ENCODE measurements around the gene CCDC106. TPM values are rescaled to one million over a fixed set of nuclear protein-coding genes. Genes with fewer than 3 reads are reported as not detected.

CCDC106 gene
- 10 to 100 TPM in 1 of 4 donors, 1 to 10 TPM in 3; 1.8 to 24.1 (median 8.4) TPM for total RNA-seq

DNA sequence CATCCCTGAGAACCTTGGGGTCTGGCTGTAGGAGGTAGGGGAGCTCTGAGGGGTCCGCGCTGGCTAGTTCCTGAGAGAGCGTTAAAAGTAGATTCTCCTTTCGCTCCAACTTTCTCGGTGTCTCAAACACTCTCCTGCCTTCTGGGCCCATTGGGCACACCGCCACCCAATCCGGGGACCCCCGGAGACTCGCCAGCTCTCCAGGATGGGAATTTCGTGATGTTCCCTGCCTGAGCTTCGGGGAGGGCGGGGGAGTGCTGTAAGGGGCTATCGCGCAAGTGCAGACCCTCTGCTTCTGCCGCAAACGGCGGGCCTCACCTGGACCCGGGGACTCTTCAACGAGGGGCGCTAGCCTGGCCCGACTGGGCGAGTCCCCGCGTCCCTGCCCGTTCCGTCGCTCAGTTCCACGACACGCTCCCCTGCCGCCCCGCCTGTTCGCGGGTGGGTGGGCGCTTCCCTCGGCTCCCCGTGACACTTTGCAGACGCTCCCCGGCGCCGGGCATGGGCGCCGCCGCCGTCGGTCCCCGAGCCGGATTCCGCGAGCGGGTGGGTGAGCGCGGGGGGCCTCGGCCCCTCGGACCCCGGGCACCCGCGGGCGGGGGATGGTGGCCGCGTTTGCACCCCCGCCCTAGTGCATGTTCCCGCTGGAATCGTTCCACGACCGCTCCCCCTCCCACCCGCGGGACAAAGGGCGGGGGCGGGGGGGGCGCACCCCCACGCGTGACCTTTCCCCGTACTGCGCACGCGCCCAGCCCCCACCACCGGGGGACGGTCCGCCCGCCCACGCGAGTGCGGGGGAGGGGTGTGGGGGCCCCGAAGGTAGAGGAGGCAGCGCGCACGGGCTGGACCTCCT is at the start of gene CCDC106:
TSS of gene CCDC106 (plus strand) at position 481 of the 853 bp plus-strand sequence. CDS start 835 bp downstream, outside the sequence.
- TF ChIP-seq, protein P1, sequence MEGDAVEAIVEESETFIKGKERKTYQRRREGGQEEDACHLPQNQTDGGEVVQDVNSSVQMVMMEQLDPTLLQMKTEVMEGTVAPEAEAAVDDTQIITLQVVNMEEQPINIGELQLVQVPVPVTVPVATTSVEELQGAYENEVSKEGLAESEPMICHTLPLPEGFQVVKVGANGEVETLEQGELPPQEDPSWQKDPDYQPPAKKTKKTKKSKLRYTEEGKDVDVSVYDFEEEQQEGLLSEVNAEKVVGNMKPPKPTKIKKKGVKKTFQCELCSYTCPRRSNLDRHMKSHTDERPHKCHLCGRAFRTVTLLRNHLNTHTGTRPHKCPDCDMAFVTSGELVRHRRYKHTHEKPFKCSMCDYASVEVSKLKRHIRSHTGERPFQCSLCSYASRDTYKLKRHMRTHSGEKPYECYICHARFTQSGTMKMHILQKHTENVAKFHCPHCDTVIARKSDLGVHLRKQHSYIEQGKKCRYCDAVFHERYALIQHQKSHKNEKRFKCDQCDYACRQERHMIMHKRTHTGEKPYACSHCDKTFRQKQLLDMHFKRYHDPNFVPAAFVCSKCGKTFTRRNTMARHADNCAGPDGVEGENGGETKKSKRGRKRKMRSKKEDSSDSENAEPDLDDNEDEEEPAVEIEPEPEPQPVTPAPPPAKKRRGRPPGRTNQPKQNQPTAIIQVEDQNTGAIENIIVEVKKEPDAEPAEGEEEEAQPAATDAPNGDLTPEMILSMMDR (IDR thresholded peaks at IDR 0.05; ENCODE audit: low read depth), result no peak

DNA sequence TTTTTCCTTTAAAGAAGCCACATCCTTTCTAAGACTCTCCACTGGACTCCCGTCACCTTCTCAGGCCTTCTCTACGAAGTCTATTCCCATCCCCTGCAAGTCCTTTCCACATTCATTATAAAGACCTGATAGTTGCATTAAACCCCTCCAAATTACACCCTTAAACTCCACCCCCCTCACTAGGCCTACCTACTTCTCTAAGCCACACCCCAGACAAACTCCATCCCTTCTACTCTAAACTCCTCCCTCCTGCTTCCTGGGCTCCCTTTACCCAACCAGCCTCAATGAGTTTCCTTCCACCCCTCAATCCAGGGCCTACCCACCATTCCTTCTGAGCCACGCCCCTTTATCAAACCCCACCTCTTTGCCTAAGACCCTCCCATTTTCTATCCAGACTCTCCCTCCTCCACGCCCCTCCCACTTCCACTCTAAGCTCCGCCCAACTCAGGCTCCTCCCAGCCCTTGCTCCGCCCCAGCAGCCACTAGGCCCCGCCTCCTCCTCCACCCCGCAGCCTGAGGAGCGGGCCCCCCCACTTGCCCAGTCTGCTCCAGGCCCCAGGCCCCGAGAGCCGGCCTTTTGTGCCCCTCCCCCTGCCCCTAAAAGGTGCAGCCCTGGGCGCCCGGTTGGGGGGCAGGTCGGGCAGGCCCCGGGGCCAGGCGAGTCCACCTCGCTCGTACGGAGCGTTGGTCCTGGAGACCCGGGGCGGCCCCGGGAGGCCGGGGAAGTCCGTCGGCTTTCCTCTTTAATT is 49.1 kb upstream of the CCDC106 start:
- TF ChIP-seq, protein P1 (IDR thresholded peaks at IDR 0.05; ENCODE audit: low read depth), result no peak

DNA sequence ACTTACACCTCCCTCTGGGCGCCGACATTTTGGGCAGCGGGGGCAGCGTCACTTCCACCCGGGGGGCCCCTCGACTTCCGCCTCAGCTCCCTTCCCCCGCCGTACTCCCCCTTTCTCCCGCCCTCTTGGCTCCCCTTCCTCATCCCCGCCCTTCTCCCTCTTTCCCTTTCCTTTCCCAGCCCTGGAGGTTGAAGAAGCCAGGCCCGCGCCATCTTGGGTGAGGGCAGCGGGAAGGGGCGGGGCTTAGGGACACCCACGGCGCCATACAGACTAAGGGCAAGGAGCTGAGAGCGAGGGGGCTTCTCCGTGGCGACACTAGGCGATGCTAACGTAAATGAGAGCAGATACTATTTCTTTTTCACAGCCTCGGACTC is 48.6 kb upstream of the CCDC106 start, which contains the start of gene FIZ1:
TSS of gene FIZ1 (minus strand) at position 50 of the 374 bp plus-strand sequence. CDS start 1,652 bp downstream, outside the sequence.
- TF ChIP-seq, protein P1 (IDR thresholded peaks at IDR 0.05; ENCODE audit: low read depth), result no peak

DNA sequence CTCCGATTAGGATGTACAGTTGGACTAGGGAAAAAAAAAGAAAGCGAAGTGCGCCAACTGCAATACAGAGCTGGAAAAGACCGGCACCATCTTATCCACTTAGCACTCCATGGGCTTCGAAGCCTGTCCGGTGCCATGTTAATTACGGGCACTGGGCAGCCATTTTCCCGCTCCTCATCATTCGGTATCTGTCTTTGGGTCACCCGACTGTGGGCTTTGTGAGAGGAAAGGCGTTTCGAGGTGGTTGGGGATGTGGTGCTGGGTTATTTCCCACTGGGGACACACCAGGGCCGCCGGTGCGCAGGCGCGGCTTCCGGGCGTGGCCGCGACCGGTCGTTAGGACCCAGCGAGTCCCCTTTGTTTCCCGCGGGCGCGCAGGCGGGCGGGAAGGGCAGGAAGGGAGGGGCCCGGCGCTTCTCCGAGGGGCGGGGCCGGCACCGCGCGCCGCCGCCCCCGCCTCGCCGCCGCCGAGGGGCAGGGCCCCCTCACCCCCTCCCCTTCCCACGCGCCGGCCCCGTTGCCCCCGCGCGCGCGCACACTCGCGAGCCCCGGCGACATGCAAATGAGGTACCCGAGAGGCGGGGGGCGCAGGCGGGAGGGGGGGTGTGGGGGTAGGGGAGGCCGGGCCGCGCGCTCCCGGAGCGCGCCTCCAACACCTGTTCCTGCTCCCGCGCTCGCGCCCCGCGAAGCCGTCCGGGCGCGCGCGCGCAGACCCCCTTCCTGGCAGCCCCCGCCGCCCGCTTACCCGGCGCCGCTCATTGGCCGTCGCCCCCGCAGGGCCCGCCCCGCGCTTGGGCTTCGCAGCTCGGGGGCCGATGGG is 48.0 kb upstream of the CCDC106 start, which contains the start of gene ZNF524:
TSS of gene ZNF524 (plus strand) at position 447 of the 820 bp plus-strand sequence. CDS start 1,825 bp downstream, outside the sequence.
- TF ChIP-seq, protein P1 (IDR thresholded peaks at IDR 0.05; ENCODE audit: low read depth), result no peak

DNA sequence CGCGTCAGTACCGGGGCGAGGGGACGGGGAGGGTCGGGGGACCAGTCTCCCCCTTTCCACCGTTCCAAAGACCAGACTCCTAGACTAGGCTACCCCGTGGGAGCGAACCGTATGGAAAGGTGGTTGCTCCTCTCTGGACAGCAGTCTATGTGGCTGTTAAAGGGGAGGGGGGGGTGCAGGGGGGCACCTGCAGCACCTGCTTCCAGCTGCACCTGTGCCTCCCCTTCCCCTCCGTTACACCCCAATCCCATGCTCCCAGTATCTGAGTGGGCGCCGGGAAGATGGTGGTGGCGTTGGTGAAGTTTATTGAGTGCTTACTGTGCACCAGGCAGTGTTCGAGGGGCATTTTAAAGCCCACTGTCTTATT is 47.4 kb upstream of the CCDC106 start:
- TF ChIP-seq, protein P1 (IDR thresholded peaks at IDR 0.05; ENCODE audit: low read depth), result no peak

GRCh38 chr19:55601084-55601483 is 46.9 kb upstream of the CCDC106 start:
- TF ChIP-seq, protein P1 (IDR thresholded peaks at IDR 0.05; ENCODE audit: low read depth), result no peak

Measured in subcutaneous adipose tissue (tissue), 4 donors.